DMS114 treated with DMSO at 0.1 percent for 48 hours (cell line): ENCODE data around the gene PDCD1.

Experiments used
- DNase-seq: peaks from one replicate; lab custom pipeline; 2025; ENCODE audit not compliant: unreplicated experiment; lab: John Stamatoyannopoulos, UW

Gene PDCD1

GRCh38 chr2:241865957-241866789 lies 7.5 kb upstream of the PDCD1 start:
- no peak for DNase-seq

DNA sequence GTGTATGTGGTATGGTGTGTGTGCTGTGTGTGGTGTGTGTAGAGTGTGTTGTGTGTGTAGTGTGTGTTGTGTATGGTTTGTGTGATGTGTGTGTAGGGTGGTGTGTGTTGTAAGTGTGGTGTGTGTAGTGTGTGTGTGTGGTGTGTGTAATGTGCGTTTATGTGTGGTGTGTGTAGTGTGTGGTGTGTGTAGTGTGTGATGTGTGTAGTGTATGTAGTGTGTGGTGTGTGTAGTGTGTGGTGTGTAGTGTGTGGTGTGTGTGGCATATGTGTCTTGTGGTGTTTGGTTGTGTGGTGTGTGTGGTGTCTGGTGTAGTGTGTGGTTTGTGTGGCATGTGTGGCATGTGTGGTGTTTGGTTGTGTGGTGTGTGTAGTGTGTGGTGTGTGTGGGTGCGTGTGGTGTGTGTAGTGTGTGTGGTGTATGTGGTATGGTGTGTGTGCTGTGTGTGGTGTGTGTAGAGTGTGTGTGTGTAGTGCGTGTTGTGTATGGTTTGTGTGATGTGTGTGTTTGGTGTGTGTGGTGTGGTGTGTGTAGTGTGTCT lies 6.8 kb upstream of the PDCD1 start:
- no peak for DNase-seq

DNA sequence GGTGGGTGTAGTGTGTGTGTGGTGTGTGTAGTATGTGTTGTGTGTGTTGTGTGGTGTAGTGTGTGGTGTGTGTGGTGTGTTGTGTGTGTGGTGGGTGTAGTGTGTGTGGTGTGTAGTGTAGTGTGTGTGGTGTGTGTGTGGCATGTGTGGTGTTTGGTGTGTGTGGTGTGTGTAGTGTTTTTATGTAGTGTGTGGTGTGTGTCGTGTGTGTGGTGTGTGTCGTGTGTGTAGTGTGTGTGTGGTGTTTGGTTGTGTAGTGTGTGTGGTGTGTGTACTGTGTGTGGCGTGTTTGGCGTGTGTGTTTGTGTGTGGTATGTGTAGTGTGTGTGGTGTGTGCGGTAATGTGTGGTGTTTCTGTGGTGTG lies 6.1 kb upstream of the PDCD1 start:
- DNase-seq = no peak

DNA sequence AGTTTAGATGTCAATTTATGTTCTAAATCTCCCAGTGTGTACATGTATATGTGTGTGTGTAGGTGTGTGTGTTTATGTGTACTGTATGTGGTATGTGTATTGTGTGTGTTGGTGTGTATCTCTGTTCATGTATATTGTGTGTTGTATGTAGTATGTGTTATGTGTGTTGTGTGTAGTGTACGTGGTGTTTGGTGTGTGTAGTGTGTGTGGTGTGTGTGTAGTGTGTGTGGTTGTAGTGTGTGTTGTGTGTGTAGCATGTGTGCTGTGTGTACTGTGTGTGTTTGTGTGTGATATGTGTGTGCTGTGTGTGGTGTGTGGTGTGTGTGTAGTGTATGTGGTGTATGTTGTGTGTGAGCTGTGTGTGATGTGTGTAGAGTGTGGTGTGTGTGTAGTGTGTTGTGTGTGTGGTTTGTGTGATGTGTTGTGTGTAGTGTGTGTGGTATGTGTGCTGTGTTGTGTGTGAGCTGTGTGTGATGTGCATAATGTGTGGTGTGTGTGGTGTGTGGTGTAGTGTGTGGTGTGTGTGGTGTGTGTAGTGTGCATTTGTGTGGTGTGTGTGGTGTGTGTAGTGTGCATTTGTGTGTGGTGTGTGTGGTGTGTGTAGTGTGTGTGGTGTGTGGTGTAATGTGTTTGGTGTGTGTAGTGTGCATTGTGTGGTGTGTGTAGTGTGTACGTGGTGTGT lies 5.6 kb upstream of the PDCD1 start:
- DNase-seq = no peak

DNA sequence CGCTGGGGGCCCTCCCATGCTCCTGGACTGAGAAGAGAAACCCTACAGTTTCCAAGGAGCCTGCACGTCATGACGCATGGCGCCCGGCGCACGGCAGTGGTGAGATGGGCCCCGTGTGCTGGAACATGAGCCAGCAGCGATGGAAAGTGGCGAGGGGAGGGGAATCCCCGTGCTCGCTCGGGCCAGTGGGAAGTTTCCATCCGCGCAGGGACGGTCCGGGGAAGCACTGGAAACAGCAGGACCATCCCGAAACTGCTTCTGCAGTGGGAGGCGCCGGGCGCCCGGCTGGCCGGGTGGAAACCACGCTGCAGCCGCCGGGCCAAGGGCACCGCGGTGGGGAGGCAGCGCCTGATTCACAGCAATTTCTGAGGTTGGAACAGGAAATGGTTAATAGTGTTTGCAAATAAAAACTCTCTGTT lies 4.9 kb upstream of the PDCD1 start:
- DNase-seq = no peak

GRCh38 chr2:241862775-241863535 lies 4.3 kb upstream of the PDCD1 start:
- DNase-seq = no peak

GRCh38 chr2:241862093-241862492 lies 3.4 kb upstream of the PDCD1 start:
- no peak for DNase-seq

DNA sequence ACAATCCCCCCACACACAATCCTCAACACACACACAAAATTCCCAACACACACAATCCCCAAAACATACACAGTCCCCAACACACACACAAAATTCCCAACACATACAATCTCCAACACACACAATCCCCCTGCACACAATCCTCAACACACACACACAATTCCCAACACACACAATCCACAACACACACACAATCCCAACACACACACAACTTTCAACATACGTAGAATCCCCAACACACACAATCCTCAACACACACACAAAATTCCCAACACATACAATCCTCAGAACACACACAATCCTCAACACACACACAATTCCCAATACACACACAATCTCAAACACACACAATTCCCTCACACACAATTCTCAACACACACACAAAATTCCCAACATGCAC lies 2.6 kb upstream of the PDCD1 start:
- no peak for DNase-seq

- no peak for DNase-seq
These were observed 1.7 kb upstream of the PDCD1 start for GRCh38 chr2:241860184-241861078.

DNA sequence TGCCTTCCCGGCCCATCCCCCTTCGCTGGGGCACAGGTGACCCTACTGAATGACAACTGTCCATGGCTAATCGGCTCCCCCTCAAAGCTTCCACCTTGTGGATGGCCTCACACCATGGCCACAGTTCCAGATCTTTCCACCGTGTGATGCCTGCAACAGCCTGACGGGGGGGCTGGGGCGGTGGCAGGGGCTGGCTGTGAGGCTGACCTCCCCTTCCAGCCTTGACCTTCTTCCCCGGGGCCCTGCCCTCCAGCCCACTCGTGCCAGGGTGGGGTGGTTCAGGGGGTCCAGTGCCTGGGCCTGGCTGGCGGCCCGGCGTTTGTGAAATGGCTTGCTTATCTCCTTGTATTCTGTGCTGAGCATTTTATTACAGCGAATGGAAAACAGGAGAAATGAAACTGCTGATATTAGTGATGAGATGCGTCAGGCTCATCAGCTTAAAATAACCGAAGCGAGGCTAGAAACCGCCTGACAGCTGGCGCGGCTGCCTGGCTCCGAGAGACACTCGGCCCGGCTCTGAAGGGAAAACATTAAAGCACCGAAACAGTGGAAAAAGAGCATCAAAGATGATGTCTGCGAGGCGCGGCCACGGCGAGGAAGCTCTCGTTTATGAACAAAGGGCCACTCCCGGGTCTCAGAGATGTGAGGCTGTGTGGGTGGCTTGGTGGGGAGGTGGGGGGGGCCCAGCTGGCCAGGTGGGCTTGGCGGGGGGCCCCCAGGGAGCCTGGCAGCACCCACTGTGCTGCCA lies 916 bp upstream of the PDCD1 start:
- no peak for DNase-seq

GRCh38 chr2:241859017-241859435 lies 332 bp upstream of the PDCD1 start:
- no peak for DNase-seq

- no peak for DNase-seq
These were observed 1.0 kb downstream of the PDCD1 start for GRCh38 chr2:241857572-241858121.

GRCh38 chr2:241857041-241857541 lies 1.6 kb downstream of the PDCD1 start:
- DNase-seq = no peak

DNA sequence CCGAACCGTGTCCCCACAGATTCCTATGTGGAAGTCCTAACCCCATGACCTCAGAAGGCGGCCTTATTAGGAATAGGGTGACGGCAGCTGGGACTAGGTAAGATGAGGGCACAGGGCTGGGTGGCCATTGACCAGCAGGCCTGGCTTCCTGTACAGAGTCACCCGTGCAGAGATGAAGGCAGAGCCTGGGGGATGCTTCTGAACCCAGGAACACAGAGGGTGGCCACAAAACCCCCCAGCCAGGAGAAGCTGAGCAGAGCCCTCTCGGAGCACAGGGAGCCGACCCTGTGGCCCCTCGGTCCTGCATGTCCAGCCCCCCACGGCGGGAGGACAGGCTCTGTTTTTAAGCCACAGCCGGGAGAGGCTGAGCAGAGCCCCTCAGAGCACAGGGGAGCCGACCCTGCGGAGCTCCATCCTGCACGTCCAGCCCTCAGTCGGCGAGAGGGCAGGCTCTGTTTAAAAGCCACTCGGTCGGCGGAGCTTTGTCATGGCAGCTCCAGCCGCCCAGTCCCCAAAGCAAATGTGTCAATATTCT lies 2.7 kb downstream of the PDCD1 start:
- no peak for DNase-seq

DNA sequence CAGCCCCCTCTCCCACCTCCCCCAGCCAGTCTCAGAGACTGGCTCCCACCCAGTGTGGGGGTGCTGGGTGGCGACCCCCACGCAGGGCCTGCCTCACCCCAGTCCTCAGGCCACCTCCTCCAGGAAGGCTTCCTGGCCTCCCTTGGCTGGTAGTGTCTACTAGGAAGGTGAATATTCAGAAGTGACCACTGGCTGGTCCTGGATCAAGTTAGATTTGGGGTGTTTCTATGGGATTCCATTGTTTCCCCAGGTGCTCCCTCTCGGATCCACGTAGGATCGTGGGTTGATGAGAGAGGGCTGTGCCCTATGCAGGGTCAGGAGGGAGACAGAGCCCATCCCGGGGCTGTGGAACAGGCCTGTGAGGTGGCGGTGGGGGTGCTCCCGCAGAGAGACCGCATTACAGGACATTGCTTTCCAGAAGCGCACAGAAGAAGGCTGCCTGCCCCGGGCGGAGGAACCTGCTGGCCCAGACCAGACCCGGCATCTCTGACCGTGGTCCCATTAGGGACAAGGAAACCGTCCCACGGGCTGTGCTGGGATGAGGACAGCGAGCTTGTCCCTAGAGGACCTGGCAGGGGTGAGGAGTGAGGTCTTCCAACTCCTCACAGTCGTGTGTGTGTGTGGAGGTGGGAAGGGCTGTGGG lies 3.3 kb downstream of the PDCD1 start:
- no peak for DNase-seq

DNA sequence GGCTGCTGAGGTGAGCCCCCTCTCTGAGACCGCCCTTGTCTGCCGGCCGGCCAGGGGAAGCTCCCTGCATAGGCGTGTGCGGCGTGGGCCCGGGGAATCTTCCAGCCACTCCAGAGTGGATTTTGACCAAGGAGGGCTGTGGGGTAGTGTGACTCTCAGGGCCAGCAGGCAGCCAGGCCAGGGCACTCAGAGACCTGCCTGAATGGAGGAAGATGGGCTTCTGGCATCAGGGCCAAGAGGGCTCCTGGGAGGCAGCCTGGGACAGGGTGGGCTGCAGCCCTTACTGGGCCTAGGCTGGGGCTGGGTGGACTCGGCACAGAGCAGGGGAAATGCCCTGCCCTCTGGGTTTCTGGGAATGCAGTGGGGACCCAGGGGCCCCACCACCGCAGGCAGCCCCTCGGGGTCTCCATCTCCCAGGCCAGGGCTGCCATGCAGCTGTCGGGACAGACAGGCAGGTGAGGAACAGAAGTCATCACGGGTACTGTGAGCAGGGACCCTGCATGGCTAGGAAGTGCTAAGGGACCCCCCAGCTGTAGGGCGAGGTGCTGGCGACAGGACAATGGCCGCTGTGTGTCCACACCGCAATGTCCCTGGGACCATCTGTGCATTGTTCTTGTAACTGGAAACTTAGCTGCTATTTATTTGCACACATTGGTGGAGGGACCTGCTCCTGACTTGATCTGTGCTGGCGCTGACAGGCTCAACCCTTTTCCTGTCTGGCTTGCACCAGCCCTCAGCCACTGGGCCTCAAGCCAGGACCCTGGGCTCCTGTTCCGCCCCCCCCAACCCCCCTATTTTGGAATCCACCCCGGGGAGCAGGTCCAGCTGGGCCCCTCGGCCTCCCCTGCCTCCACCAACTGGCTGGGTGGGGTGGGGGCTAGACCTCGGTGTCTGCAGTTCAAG lies 4.1 kb downstream of the PDCD1 start:
- no peak for DNase-seq

DNA sequence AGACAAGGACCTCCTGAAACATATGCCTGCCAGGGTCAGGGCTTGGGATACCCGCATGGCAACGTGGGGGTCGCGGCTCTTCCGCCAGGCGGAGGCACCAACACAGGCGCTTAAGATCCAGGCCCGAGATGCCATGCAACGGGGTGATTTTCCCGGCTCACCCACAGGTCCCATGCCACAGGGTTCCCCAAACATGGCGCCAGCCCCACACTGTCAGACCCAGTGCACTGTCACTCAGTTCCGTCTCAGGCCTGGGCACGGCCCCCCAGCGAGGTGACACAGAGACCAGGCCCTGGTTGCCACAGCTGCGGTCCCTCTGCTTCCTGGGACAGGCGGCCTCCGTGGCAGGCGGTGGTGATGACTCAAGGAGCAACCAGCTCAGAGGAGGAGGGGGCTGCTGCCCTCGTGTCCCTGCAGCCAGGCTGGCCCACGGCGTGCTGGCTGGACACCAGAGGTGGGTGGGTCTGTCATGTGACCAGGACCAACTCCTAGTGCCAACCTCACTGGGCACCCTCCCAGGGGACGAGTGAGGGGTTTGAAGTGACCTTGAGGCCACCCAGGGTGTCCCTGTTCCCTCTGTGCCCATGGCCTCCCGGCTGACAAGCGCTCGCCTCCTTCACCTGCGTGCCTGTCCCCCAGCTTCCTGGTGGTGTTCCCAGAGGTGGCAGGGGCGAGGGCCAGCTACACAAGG lies 4.9 kb downstream of the PDCD1 start:
- no peak for DNase-seq
